ENCODE data around the gene NCKAP5.

The NCKAP5 gene

DNA sequence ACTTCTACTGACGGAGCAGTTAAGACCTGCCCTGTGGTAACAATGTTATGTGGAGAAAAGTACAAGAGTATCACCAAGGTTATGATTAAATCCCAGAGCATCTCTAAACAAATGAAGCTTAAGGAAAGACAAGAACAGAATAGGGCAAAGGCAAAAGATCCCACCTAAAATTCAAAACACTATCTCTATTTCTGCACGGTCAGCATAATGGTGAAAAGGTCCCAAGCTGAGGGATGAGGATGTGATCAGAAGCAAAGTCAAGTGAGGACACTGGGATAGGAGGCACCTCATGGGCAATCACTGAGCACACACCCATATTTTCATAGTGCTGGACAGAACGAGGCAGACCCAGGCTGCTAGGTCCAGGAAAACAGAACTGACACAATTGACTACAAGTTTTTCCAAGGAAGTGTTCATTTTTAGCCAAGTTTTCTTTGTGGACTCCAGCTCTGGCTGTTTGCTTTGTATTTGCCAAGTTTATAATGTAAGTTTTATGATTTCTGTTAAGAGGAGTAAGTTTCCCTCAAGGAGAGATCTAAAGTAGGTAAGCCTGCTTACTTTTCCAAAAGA lies 77.8 kb downstream of the NCKAP5 start:
- no peak for DNase-seq (ENCODE audit: low read depth in 1 of 2, low spot score in 1 of 2)
- Histone ChIP-seq H3K27ac (replicated peaks) (no peak overlapping the region), H3K27me3 (ENCODE audit: insufficient read depth, poor library complexity, severe bottlenecking) (no peaks in the 10 kb centered on the region), H3K4me3 (replicated peaks; ENCODE audit: insufficient read depth, low read length) (no peak overlapping the region)
- TF ChIP-seq GABPA (IDR thresholded peaks at IDR 0.05; ENCODE audit: low read depth) (no peak), SPI1 (IDR thresholded peaks at IDR 0.05; ENCODE audit: borderline replicate concordance, low read depth) (no peak), POLR2AphosphoS5 (IDR thresholded peaks at IDR 0.05; ENCODE audit: low read depth) (no peak)
- TF ChIP-seq, protein P1, sequence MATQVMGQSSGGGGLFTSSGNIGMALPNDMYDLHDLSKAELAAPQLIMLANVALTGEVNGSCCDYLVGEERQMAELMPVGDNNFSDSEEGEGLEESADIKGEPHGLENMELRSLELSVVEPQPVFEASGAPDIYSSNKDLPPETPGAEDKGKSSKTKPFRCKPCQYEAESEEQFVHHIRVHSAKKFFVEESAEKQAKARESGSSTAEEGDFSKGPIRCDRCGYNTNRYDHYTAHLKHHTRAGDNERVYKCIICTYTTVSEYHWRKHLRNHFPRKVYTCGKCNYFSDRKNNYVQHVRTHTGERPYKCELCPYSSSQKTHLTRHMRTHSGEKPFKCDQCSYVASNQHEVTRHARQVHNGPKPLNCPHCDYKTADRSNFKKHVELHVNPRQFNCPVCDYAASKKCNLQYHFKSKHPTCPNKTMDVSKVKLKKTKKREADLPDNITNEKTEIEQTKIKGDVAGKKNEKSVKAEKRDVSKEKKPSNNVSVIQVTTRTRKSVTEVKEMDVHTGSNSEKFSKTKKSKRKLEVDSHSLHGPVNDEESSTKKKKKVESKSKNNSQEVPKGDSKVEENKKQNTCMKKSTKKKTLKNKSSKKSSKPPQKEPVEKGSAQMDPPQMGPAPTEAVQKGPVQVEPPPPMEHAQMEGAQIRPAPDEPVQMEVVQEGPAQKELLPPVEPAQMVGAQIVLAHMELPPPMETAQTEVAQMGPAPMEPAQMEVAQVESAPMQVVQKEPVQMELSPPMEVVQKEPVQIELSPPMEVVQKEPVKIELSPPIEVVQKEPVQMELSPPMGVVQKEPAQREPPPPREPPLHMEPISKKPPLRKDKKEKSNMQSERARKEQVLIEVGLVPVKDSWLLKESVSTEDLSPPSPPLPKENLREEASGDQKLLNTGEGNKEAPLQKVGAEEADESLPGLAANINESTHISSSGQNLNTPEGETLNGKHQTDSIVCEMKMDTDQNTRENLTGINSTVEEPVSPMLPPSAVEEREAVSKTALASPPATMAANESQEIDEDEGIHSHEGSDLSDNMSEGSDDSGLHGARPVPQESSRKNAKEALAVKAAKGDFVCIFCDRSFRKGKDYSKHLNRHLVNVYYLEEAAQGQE (IDR thresholded peaks at IDR 0.05; ENCODE audit: insufficient replicate concordance, low read depth) = no peak
- TF ChIP-seq, protein P2, sequence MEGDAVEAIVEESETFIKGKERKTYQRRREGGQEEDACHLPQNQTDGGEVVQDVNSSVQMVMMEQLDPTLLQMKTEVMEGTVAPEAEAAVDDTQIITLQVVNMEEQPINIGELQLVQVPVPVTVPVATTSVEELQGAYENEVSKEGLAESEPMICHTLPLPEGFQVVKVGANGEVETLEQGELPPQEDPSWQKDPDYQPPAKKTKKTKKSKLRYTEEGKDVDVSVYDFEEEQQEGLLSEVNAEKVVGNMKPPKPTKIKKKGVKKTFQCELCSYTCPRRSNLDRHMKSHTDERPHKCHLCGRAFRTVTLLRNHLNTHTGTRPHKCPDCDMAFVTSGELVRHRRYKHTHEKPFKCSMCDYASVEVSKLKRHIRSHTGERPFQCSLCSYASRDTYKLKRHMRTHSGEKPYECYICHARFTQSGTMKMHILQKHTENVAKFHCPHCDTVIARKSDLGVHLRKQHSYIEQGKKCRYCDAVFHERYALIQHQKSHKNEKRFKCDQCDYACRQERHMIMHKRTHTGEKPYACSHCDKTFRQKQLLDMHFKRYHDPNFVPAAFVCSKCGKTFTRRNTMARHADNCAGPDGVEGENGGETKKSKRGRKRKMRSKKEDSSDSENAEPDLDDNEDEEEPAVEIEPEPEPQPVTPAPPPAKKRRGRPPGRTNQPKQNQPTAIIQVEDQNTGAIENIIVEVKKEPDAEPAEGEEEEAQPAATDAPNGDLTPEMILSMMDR (IDR thresholded peaks at IDR 0.05; ENCODE audit: insufficient read depth, low read length) = no peak

DNA sequence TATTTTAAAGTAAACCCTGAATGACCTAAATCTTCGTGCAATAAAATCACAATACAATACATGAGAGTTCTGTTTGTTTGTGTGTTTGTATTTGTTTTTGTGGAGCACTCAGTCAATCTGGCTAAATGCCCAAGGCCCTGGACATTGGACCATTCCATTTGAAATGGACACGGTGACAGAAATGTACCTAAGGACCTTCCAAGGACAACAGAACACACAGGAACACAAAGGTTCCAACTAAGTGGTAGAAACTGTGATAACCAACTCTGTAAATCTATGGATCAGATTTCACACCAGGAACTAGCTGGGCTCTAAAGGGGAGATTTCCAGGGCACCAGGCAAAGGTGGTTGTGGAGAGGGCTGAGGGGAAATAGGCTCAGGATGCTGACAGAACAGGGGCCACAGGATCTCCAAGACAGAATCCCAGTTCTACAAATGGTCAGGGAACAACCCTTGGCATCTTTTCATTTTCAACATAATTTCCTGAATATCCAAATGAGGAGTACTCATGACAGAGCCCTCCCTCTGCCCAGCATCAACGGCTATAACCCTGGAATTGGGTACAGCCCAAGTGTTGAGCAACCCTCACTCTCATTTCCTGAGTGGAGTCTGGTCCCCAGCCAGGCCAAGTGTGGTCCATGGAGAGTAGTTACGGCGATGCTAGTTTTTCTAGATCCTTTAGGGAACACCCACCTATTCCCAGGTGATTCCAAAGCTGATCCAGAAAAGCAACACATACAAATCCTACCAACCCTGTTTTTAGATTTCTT lies 78.4 kb downstream of the NCKAP5 start:
- no peaks in the 10 kb centered on the region for H3K27me3 ChIP-seq (ENCODE audit: insufficient read depth, poor library complexity, severe bottlenecking)
- no peak for TF ChIP-seq POLR2AphosphoS5 (IDR thresholded peaks at IDR 0.05; ENCODE audit: low read depth)
- TF ChIP-seq, protein P1 (IDR thresholded peaks at IDR 0.05; ENCODE audit: insufficient replicate concordance, low read depth) = no peak
- no peak for TF ChIP-seq GABPA (IDR thresholded peaks at IDR 0.05; ENCODE audit: low read depth)
- TF ChIP-seq, protein P2 (IDR thresholded peaks at IDR 0.05; ENCODE audit: insufficient read depth, low read length) = no peak
- no peak for TF ChIP-seq SPI1 (IDR thresholded peaks at IDR 0.05; ENCODE audit: borderline replicate concordance, low read depth)
- no peak overlapping the region for H3K27ac ChIP-seq (replicated peaks)
- H3K4me3 ChIP-seq (replicated peaks; ENCODE audit: insufficient read depth, low read length) = no peak overlapping the region
- DNase-seq (ENCODE audit: low read depth in 1 of 2, low spot score in 1 of 2) = no peak

DNA sequence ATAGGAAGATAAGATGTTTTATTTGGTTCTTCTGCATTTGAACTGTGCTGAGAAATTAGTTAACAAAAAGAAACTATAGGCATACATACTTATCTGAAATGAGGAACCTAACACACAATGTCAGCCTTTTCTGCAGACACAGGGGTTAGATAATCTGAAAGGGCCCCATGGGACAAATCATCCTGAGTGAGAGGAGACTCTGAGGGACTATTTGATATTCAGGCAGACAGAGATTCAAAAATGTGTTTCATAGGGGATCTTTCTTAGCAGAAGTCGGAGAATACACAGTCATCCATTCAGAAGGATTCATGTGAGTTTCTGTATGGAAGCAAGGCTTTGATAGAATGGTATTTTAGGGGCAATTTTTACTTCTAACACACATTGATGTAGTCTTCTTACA lies 79.1 kb downstream of the NCKAP5 start:
- TF ChIP-seq, protein P1 (IDR thresholded peaks at IDR 0.05; ENCODE audit: insufficient replicate concordance, low read depth) = no peak
- TF ChIP-seq POLR2AphosphoS5 (IDR thresholded peaks at IDR 0.05; ENCODE audit: low read depth) (no peak), SPI1 (IDR thresholded peaks at IDR 0.05; ENCODE audit: borderline replicate concordance, low read depth) (no peak), GABPA (IDR thresholded peaks at IDR 0.05; ENCODE audit: low read depth) (no peak)
- TF ChIP-seq, protein P2 (IDR thresholded peaks at IDR 0.05; ENCODE audit: insufficient read depth, low read length) = no peak
- H3K4me3 ChIP-seq (replicated peaks; ENCODE audit: insufficient read depth, low read length) = no peak overlapping the region
- no peak overlapping the region for H3K27ac ChIP-seq (replicated peaks)
- DNase-seq (ENCODE audit: low read depth in 1 of 2, low spot score in 1 of 2) = no peak
- H3K27me3 ChIP-seq (ENCODE audit: insufficient read depth, poor library complexity, severe bottlenecking) = no peaks in the 10 kb centered on the region

All from HL-60 (cell line).